ENCODE measurements around the gene RGS3. TPM values are rescaled to one million over a fixed set of nuclear protein-coding genes. Genes with fewer than 3 reads are reported as not detected.
A peak's percentile ranks its signal among the peaks of the same experiment; 100 is the strongest.

Gene RGS3
- total RNA-seq, 4 donors from 2014 or later: 43.0 to 66.2 (median 55.6) TPM

- DNase-seq: no peak
These were observed 75.3 kb downstream of the RGS3 start for GRCh38 chr9:113538701-113539430.

GRCh38 chr9:113540466-113540865 is 76.9 kb downstream of the RGS3 start:
- Histone ChIP-seq H3K4me1 (peaks cover 4 to 31% of the 10 kb centered on the region in 2 donors), H3K27ac (no peak overlapping the region), H3K4me3 (replicated peaks in 1 of 3) (no peak overlapping the region), H3K9me3 (no peaks in the 10 kb centered on the region), H3K27me3 (no peaks in the 10 kb centered on the region), H3K36me3 (no peaks in the 10 kb centered on the region)
- DNase-seq: no peak
- no peak for TF ChIP-seq POLR2A (IDR thresholded peaks at IDR 0.05)
- TF ChIP-seq CTCF (IDR thresholded peaks at IDR 0.05): no peak
- WGBS, 2 donors: 86 to 89% methylated on average over 6 of the region's 6 CpGs
- intact Hi-C loops (cut with DNase I): no loop called here

More at GRCh38 chr9:113538701-113539430, 75.3 kb downstream of the RGS3 start:
- Histone ChIP-seq H3K9me3 (no peaks in the 10 kb centered on the region), H3K27ac (no peak overlapping the region), H3K27me3 (no peaks in the 10 kb centered on the region), H3K36me3 (no peaks in the 10 kb centered on the region), H3K4me1 (peaks cover 4 to 27% of the 10 kb centered on the region in 2 donors), H3K4me3 (replicated peaks in 1 of 3) (no peak overlapping the region)
- intact Hi-C loops (cut with DNase I): no loop called here
- no peak for TF ChIP-seq POLR2A (IDR thresholded peaks at IDR 0.05)
- TF ChIP-seq CTCF (IDR thresholded peaks at IDR 0.05): no peak
- WGBS, 2 donors: 90 to 94% methylated on average over 14 of the region's 14 CpGs

GRCh38 chr9:113541019-113541900 is 77.7 kb downstream of the RGS3 start:
- DNase-seq: peak; percentile 48 to 50
- H3K4me1 ChIP-seq: peaks cover 4 to 23% of the 10 kb centered on the region in 2 donors
- no peak overlapping the region for H3K27ac ChIP-seq

GRCh38 chr9:113542006-113542405 is 78.5 kb downstream of the RGS3 start:
- Histone ChIP-seq H3K4me3 (replicated peaks in 1 of 3) (no peak overlapping the region), H3K4me1 (peaks cover 4 to 27% of the 10 kb centered on the region in 2 donors), H3K27ac (no peak overlapping the region), H3K9me3 (no peaks in the 10 kb centered on the region), H3K27me3 (no peaks in the 10 kb centered on the region), H3K36me3 (no peaks in the 10 kb centered on the region)
- no peak for DNase-seq
- WGBS, 2 donors: 82 to 90% methylated on average over 7 of the region's 7 CpGs
- no peak for TF ChIP-seq CTCF (IDR thresholded peaks at IDR 0.05)
- no peak for TF ChIP-seq POLR2A (IDR thresholded peaks at IDR 0.05)
- intact Hi-C loops (cut with DNase I): no loop called here

More at GRCh38 chr9:113541019-113541900, 77.7 kb downstream of the RGS3 start:
- no peak for TF ChIP-seq POLR2A (IDR thresholded peaks at IDR 0.05)
- 84 to 90% methylated on average over 4 to 12 of the region's 12 CpGs for WGBS, 2 donors
- Histone ChIP-seq H3K36me3 (no peaks in the 10 kb centered on the region), H3K4me3 (replicated peaks in 1 of 3) (no peak overlapping the region), H3K27me3 (no peaks in the 10 kb centered on the region), H3K9me3 (no peaks in the 10 kb centered on the region)
- intact Hi-C loops (cut with DNase I): no loop called here

GRCh38 chr9:113542741-113543140 is 79.2 kb downstream of the RGS3 start:
- Histone ChIP-seq H3K9me3 (no peaks in the 10 kb centered on the region), H3K27me3 (no peaks in the 10 kb centered on the region), H3K36me3 (no peaks in the 10 kb centered on the region), H3K4me1 (peaks cover 12 to 35% of the 10 kb centered on the region in 2 donors), H3K27ac (no peak overlapping the region), H3K4me3 (replicated peaks in 1 of 3) (no peak overlapping the region)
- WGBS, 2 donors: 84 to 88% methylated on average over 5 of the region's 5 CpGs
- TF ChIP-seq CTCF (IDR thresholded peaks at IDR 0.05) (no peak), POLR2A (IDR thresholded peaks at IDR 0.05) (no peak)
- no peak for DNase-seq
- intact Hi-C loops (cut with DNase I): no loop called here

Measured in thyroid gland (tissue), 4 donors.